OCI-LY7 (cell line): Measurements from ENCODE around the gene DUSP22. TPM values are rescaled to one million over a fixed set of nuclear protein-coding genes. Genes with fewer than 3 reads are reported as not detected.

Experiments
- BruUV-seq: library from RNA; stranded (reverse); fragments of 400-500 nt; replicated peaks from 2 replicates; lab custom pipeline; 2021; lab: Mats Ljungman, UMichigan
- CTCF ChIA-PET: fragments of 300-600 bp; sonication (Branson Sonifier 250); formaldehyde crosslinking; loops from one replicate; lab custom pipeline; 2022; ENCODE audit warnings: antibody characterized with exemption; ENCODE audit not compliant: unreplicated experiment; lab: Charles Lee
- POLR2A ChIA-PET: fragments of 300-600 bp; sonication (Branson Sonifier 250); formaldehyde crosslinking; loops from one replicate; lab custom pipeline; 2022; ENCODE audit warnings: antibody characterized with exemption; lab: Charles Lee
- DNase-seq: peaks from one replicate; pipeline ENCODE4 v3.0.0-alpha.2; 2015; ENCODE audit warnings: low spot score
- H2AFZ ChIP-seq: fragments of 200-600 bp; sonication (generic), shearing (Covaris generic); 2 replicates; pipeline ENCODE4 v1.6.1; 2014; ENCODE audit warnings: mild to moderate bottlenecking, antibody characterized with exemption, low read length, moderate library complexity
- H3K27ac ChIP-seq: fragments of 200-600 bp; sonication (generic); 2 replicates; pipeline ENCODE4 v1.5.1; 2014; ENCODE audit warnings: mixed run types, low read depth, mild to moderate bottlenecking, moderate library complexity, low read length, inconsistent platforms; ENCODE audit not compliant: poor library complexity, severe bottlenecking
- H3K36me3 ChIP-seq: fragments of 200-600 bp; sonication (generic); 2 replicates; pipeline ENCODE4 v1.6.1; 2014; ENCODE audit warnings: mild to moderate bottlenecking, antibody characterized with exemption, low read length, moderate library complexity, mixed read lengths; ENCODE audit not compliant: insufficient read depth
- H3K4me1 ChIP-seq: fragments of 200-600 bp; sonication (generic); 2 replicates; pipeline ENCODE4 v1.5.1; 2014; ENCODE audit warnings: mild to moderate bottlenecking, low read length; ENCODE audit not compliant: insufficient read depth, poor library complexity, severe bottlenecking
- H3K4me2 ChIP-seq: fragments of 200-600 bp; sonication (generic); 2 replicates; pipeline ENCODE4 v1.6.1; 2014; ENCODE audit warnings: mild to moderate bottlenecking, low read length
- H3K4me3 ChIP-seq: fragments of 200-600 bp; sonication (generic); 2 replicates; pipeline ENCODE4 v1.5.1; 2014; ENCODE audit warnings: mild to moderate bottlenecking, low read depth, low read length; ENCODE audit not compliant: poor library complexity, severe bottlenecking
- H3K79me2 ChIP-seq: fragments of 200-600 bp; sonication (generic); 2 replicates; pipeline ENCODE4 v1.6.1; 2016; ENCODE audit warnings: low read depth, mild to moderate bottlenecking, low read length, moderate library complexity, mixed read lengths; ENCODE audit not compliant: insufficient read depth
- H3K9me2 ChIP-seq: fragments of 200-600 bp; sonication (generic); 2 replicates; pipeline ENCODE4 v1.6.1; 2016; ENCODE audit warnings: mild to moderate bottlenecking, low read length, mixed read lengths; ENCODE audit not compliant: insufficient read depth
- H3K9me3 ChIP-seq: fragments of 200-600 bp; sonication (generic); 2 replicates; pipeline ENCODE4 v1.6.1; 2014; ENCODE audit warnings: mild to moderate bottlenecking, mixed run types, low read length, mixed read lengths
- H4K20me1 ChIP-seq: fragments of 200-600 bp; sonication (generic); 2 replicates; pipeline ENCODE4 v1.6.1; 2014; ENCODE audit warnings: mild to moderate bottlenecking, antibody characterized with exemption, low read length, moderate library complexity, mixed read lengths; ENCODE audit not compliant: insufficient read depth
- EZH2phosphoT487 ChIP-seq: fragments of 200-600 bp; sonication (generic); IDR thresholded peaks from 2 replicates; pipeline ENCODE4 v1.6.1; 2018; ENCODE audit warnings: low read depth, borderline replicate concordance, mild to moderate bottlenecking, mixed run types, antibody characterized with exemption, low read length, moderate library complexity, mixed read lengths
- intact Hi-C: fragments of 100-400 bp; cut with micrococcal nuclease; formaldehyde crosslinking; loops from one replicate; pipeline ENCODE4 v1.10.0; 2022; ENCODE audit not compliant: unreplicated experiment
- total RNA-seq, 2 experiments: library from RNA; depleted of rRNA in 1 of 2; stranded (reverse); fragments of >200 nt in 1 of 2; shearing (Covaris generic) in 1 of 2; gene quantifications; 2 replicates each; pipeline ENCODE4 v1.2.3, GENCODE V29; 2014 to 2022
- TF ChIP-seq, protein P1 (sequence below): fragments of 200-600 bp; sonication (generic); conservative IDR thresholded peaks from 2 replicates; pipeline ENCODE4 v1.5.1; 2014; ENCODE audit warnings: mild to moderate bottlenecking, antibody characterized with exemption, low read length, moderate library complexity, mixed read lengths

Gene DUSP22
- total RNA-seq, 2 experiments from 2014 or later: 149 to 171 TPM

- H3K9me2 ChIP-seq: no peaks in the 10 kb centered on the region
- intact Hi-C loops: no loop called here
- DNase-seq: no peak
- no peak overlapping the region for H3K27ac ChIP-seq
- BruUV-seq: no TSS peak
- no peak overlapping the region for H3K4me2 ChIP-seq
- H4K20me1 ChIP-seq: no peaks in the 10 kb centered on the region
- TF ChIP-seq, protein P1, sequence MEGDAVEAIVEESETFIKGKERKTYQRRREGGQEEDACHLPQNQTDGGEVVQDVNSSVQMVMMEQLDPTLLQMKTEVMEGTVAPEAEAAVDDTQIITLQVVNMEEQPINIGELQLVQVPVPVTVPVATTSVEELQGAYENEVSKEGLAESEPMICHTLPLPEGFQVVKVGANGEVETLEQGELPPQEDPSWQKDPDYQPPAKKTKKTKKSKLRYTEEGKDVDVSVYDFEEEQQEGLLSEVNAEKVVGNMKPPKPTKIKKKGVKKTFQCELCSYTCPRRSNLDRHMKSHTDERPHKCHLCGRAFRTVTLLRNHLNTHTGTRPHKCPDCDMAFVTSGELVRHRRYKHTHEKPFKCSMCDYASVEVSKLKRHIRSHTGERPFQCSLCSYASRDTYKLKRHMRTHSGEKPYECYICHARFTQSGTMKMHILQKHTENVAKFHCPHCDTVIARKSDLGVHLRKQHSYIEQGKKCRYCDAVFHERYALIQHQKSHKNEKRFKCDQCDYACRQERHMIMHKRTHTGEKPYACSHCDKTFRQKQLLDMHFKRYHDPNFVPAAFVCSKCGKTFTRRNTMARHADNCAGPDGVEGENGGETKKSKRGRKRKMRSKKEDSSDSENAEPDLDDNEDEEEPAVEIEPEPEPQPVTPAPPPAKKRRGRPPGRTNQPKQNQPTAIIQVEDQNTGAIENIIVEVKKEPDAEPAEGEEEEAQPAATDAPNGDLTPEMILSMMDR: no peak
- no peak for TF ChIP-seq EZH2phosphoT487
- H3K9me3 ChIP-seq: no peaks in the 10 kb centered on the region
- no peak overlapping the region for H3K4me3 ChIP-seq
- POLR2A ChIA-PET: interaction anchor here (0.8 to 11.3 kb wide), 6 partner anchors 13 to 91 kb away, joined by 3 to 180 read pairs (median 4); no protein-coding TSS in a partner anchor
- H3K4me1 ChIP-seq: peaks cover 86% of the 10 kb centered on the region
- CTCF ChIA-PET: interaction anchor here (0.6 kb wide), 1 partner anchor 77 kb away, joined by 3 read pairs; no protein-coding TSS in a partner anchor
- H2AFZ ChIP-seq: no peak overlapping the region
- peaks cover 20% of the 10 kb centered on the region; the same call in 1 of the 2 replicates for H3K79me2 ChIP-seq
- peaks cover 66% of the 10 kb centered on the region for H3K36me3 ChIP-seq
These were observed 17.7 kb downstream of the DUSP22 start for GRCh38 chr6:309947-310346.

GRCh38 chr6:310671-311070, 18.4 kb downstream of the DUSP22 start:
- ChIA-PET POLR2A (interaction anchor here (0.8 to 11.3 kb wide), 5 partner anchors 12 to 92 kb away, joined by 3 to 180 read pairs (median 4); no protein-coding TSS in a partner anchor), CTCF (no interaction called here)
- Histone ChIP-seq H3K27ac (no peak overlapping the region), H3K9me2 (no peaks in the 10 kb centered on the region), H4K20me1 (no peaks in the 10 kb centered on the region), H3K4me1 (peaks cover 86% of the 10 kb centered on the region), H3K79me2 (peaks cover 22% of the 10 kb centered on the region; the same call in 1 of the 2 replicates), H3K4me3 (no peak overlapping the region), H3K9me3 (no peaks in the 10 kb centered on the region), H2AFZ (no peak overlapping the region), H3K36me3 (peaks cover 62% of the 10 kb centered on the region), H3K4me2 (no peak overlapping the region)
- intact Hi-C loops: no loop called here
- no peak for DNase-seq
- TF ChIP-seq, protein P1: no peak
- TF ChIP-seq EZH2phosphoT487: no peak
- BruUV-seq: no TSS peak

GRCh38 chr6:311679-312220, 19.5 kb downstream of the DUSP22 start:
- intact Hi-C loops: no loop called here
- Histone ChIP-seq H3K79me2 (peaks cover 18% of the 10 kb centered on the region; the same call in 1 of the 2 replicates), H3K9me2 (no peaks in the 10 kb centered on the region), H3K4me3 (no peak overlapping the region), H2AFZ (no peak overlapping the region), H3K27ac (peak overlapping the region; percentile 57), H3K36me3 (peaks cover 62% of the 10 kb centered on the region), H3K4me1 (peaks cover 86% of the 10 kb centered on the region), H4K20me1 (no peaks in the 10 kb centered on the region), H3K4me2 (peak overlapping the region; percentile 50; the same call in 1 of the 2 replicates), H3K9me3 (no peaks in the 10 kb centered on the region)
- POLR2A ChIA-PET: interaction anchor here (0.6 to 11.3 kb wide), 10 partner anchors 11 to 121 kb away, joined by 3 to 180 read pairs (median 12); partner anchors contain the start of gene IRF4
- no peak for DNase-seq
- no peak for TF ChIP-seq EZH2phosphoT487
- TF ChIP-seq, protein P1: no peak
- CTCF ChIA-PET: interaction anchor here (3.4 kb wide), 1 partner anchor 11 kb away, joined by 30 read pairs; no protein-coding TSS in a partner anchor
- BruUV-seq: no TSS peak
